Measurements from ENCODE around the gene COL4A2.

The COL4A2 gene

GRCh38 chr13:110419381-110419791 is 112.3 kb downstream of the COL4A2 start:
- CTCF ChIA-PET = no interaction called here
- no peak for DNase-seq (ENCODE audit: extremely low spot score)
- TF ChIP-seq L3MBTL2 (conservative IDR thresholded peaks at IDR 0.05) (no peak), CTBP1 (IDR thresholded peaks at IDR 0.05; ENCODE audit: borderline replicate concordance) (no peak), FOXA1 (IDR thresholded peaks at IDR 0.05) (no peak), BHLHE40 (IDR thresholded peaks at IDR 0.05; ENCODE audit: borderline replicate concordance) (no peak), NFRKB (IDR thresholded peaks at IDR 0.05) (no peak), SP1 (IDR thresholded peaks at IDR 0.05) (no peak), FOXM1 (IDR thresholded peaks at IDR 0.05; ENCODE audit: borderline replicate concordance) (no peak), ARNT (IDR thresholded peaks at IDR 0.05) (no peak), ZNF384 (IDR thresholded peaks at IDR 0.05) (no peak), SUZ12 (IDR thresholded peaks at IDR 0.05) (no peak), FOXK2 (IDR thresholded peaks at IDR 0.05) (no peak), LEF1 (IDR thresholded peaks at IDR 0.05; ENCODE audit: borderline replicate concordance) (no peak), ELF4 (IDR thresholded peaks at IDR 0.05) (no peak), HDGF (IDR thresholded peaks at IDR 0.05; ENCODE audit: borderline replicate concordance) (no peak), PKNOX1 (IDR thresholded peaks at IDR 0.05) (no peak), TARDBP (IDR thresholded peaks at IDR 0.05) (no peak)
- POLR2A ChIA-PET = no interaction called here

DNA sequence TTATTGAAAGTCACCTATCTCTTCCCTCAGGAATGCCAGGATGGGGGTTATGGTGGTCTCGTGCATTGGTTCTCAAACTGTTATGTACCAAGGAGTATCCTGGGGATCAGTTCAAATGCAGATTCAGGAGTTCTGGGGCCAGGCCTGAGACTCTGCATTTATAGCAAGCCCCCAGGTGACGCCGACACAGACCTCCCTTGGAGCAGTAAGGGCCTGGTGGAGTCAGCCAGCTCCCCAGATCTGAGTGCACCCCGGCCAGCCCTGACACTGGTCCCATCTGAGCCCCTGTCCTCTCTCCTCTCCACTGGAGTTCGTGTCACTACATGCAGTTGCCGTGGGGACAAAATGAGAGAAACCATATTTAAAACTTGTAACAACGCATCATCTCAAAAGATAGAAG is 112.9 kb downstream of the COL4A2 start:
- no peak for DNase-seq (ENCODE audit: extremely low spot score)
- ChIA-PET POLR2A (no interaction called here), CTCF (no interaction called here)
- TF ChIP-seq FOXK2 (IDR thresholded peaks at IDR 0.05) = no peak
- TF ChIP-seq ZNF384 (IDR thresholded peaks at IDR 0.05) = no peak
- no peak for TF ChIP-seq L3MBTL2 (conservative IDR thresholded peaks at IDR 0.05)
- TF ChIP-seq TARDBP (IDR thresholded peaks at IDR 0.05) = no peak
- TF ChIP-seq FOXM1 (IDR thresholded peaks at IDR 0.05; ENCODE audit: borderline replicate concordance) = no peak
- TF ChIP-seq CTBP1 (IDR thresholded peaks at IDR 0.05; ENCODE audit: borderline replicate concordance) = no peak
- no peak for TF ChIP-seq BHLHE40 (IDR thresholded peaks at IDR 0.05; ENCODE audit: borderline replicate concordance)
- no peak for TF ChIP-seq ARNT (IDR thresholded peaks at IDR 0.05)
- no peak for TF ChIP-seq HDGF (IDR thresholded peaks at IDR 0.05; ENCODE audit: borderline replicate concordance)
- no peak for TF ChIP-seq ELF4 (IDR thresholded peaks at IDR 0.05)
- no peak for TF ChIP-seq SP1 (IDR thresholded peaks at IDR 0.05)
- TF ChIP-seq LEF1 (IDR thresholded peaks at IDR 0.05; ENCODE audit: borderline replicate concordance) = no peak

DNA sequence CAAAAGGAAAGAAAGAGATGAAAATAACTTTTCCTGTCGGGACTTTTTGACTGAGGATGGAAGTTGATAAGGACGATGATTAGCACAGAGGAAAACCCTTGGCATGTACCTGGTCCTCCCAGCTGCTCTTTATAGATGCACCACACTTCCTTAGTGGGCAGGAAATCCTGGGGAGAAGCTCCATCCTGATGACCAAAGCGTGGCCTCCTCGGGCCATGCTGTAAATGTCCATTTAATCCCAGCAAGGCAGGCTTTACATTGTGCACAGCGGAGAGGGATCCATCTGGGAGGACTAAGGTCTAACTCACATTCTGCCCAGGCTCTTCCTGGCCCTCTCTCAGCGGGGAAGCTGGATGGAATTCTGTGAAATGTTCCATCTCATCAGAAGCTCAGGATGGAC is 113.5 kb downstream of the COL4A2 start:
- CTCF ChIA-PET = no interaction called here
- no peak for DNase-seq (ENCODE audit: extremely low spot score)
- POLR2A ChIA-PET = no interaction called here
- TF ChIP-seq LEF1 (IDR thresholded peaks at IDR 0.05; ENCODE audit: borderline replicate concordance) (no peak), SUZ12 (IDR thresholded peaks at IDR 0.05) (no peak), NFRKB (IDR thresholded peaks at IDR 0.05) (no peak), HDGF (IDR thresholded peaks at IDR 0.05; ENCODE audit: borderline replicate concordance) (no peak), CTBP1 (IDR thresholded peaks at IDR 0.05; ENCODE audit: borderline replicate concordance) (no peak), FOXA1 (IDR thresholded peaks at IDR 0.05) (no peak), ELF4 (IDR thresholded peaks at IDR 0.05) (no peak), L3MBTL2 (conservative IDR thresholded peaks at IDR 0.05) (no peak), FOXM1 (IDR thresholded peaks at IDR 0.05; ENCODE audit: borderline replicate concordance) (no peak)

GRCh38 chr13:110421061-110421460 is 114.0 kb downstream of the COL4A2 start:
- DNase-seq (ENCODE audit: extremely low spot score) = no peak
- no peak for TF ChIP-seq CTBP1 (IDR thresholded peaks at IDR 0.05; ENCODE audit: borderline replicate concordance)
- TF ChIP-seq SUZ12 (IDR thresholded peaks at IDR 0.05) = no peak
- TF ChIP-seq HDGF (IDR thresholded peaks at IDR 0.05; ENCODE audit: borderline replicate concordance) = no peak
- no peak for TF ChIP-seq L3MBTL2 (conservative IDR thresholded peaks at IDR 0.05)
- no peak for TF ChIP-seq FOXK2 (IDR thresholded peaks at IDR 0.05)
- TF ChIP-seq ZNF384 (IDR thresholded peaks at IDR 0.05) = no peak
- no peak for TF ChIP-seq TARDBP (IDR thresholded peaks at IDR 0.05)
- TF ChIP-seq ELF4 (IDR thresholded peaks at IDR 0.05) = no peak
- no peak for TF ChIP-seq FOXM1 (IDR thresholded peaks at IDR 0.05; ENCODE audit: borderline replicate concordance)
- no peak for TF ChIP-seq BHLHE40 (IDR thresholded peaks at IDR 0.05; ENCODE audit: borderline replicate concordance)
- TF ChIP-seq PKNOX1 (IDR thresholded peaks at IDR 0.05) = no peak
- TF ChIP-seq NFRKB (IDR thresholded peaks at IDR 0.05) = no peak
- TF ChIP-seq FOXA1 (IDR thresholded peaks at IDR 0.05) = no peak
- POLR2A ChIA-PET = no interaction called here
- CTCF ChIA-PET = interaction anchor here (0.7 kb wide), 1 partner anchor 116 kb away, joined by 3 read pairs; no protein-coding TSS in a partner anchor

GRCh38 chr13:110421696-110422385 is 114.8 kb downstream of the COL4A2 start:
- TF ChIP-seq HDGF (IDR thresholded peaks at IDR 0.05; ENCODE audit: borderline replicate concordance) = no peak
- no peak for TF ChIP-seq PKNOX1 (IDR thresholded peaks at IDR 0.05)
- TF ChIP-seq CTBP1 (IDR thresholded peaks at IDR 0.05; ENCODE audit: borderline replicate concordance) = no peak
- no peak for TF ChIP-seq NFRKB (IDR thresholded peaks at IDR 0.05)
- TF ChIP-seq FOXA1 (IDR thresholded peaks at IDR 0.05) = no peak
- no peak for TF ChIP-seq ZNF384 (IDR thresholded peaks at IDR 0.05)
- TF ChIP-seq SP1 (IDR thresholded peaks at IDR 0.05) = no peak
- TF ChIP-seq BHLHE40 (IDR thresholded peaks at IDR 0.05; ENCODE audit: borderline replicate concordance) = no peak
- no peak for TF ChIP-seq LEF1 (IDR thresholded peaks at IDR 0.05; ENCODE audit: borderline replicate concordance)
- no peak for TF ChIP-seq L3MBTL2 (conservative IDR thresholded peaks at IDR 0.05)
- no peak for TF ChIP-seq TARDBP (IDR thresholded peaks at IDR 0.05)
- no peak for TF ChIP-seq FOXK2 (IDR thresholded peaks at IDR 0.05)
- no peak for TF ChIP-seq SUZ12 (IDR thresholded peaks at IDR 0.05)
- no peak for TF ChIP-seq FOXM1 (IDR thresholded peaks at IDR 0.05; ENCODE audit: borderline replicate concordance)
- no peak for TF ChIP-seq ELF4 (IDR thresholded peaks at IDR 0.05)
- TF ChIP-seq ARNT (IDR thresholded peaks at IDR 0.05) = no peak
- no peak for DNase-seq (ENCODE audit: extremely low spot score)
- ChIA-PET CTCF (interaction anchor here (0.7 kb wide), 1 partner anchor 116 kb away, joined by 3 read pairs; no protein-coding TSS in a partner anchor), POLR2A (no interaction called here)
